ENCODE results near the gene SLC35A4.
"Not testable (repeated sequence)": the region's sequence is repeated elsewhere in the genome, so short reads cannot be mapped to it uniquely, and the experiment has no call there.

The SLC35A4 gene

GRCh38 chr5:140588311-140589070, 23.9 kb downstream of the SLC35A4 start:
- DNase-seq (ENCODE audit: low read depth, low spot score) = no peak
- H3K9me3 ChIP-seq (ENCODE audit: low read depth, low read length) = no peaks in the 10 kb centered on the region
- no peak for TF ChIP-seq FOXP2 (optimal IDR thresholded peaks at IDR 0.05; ENCODE audit: control extremely low read depth, extremely low read length, insufficient read depth)
- TF ChIP-seq EZH2 (IDR thresholded peaks at IDR 0.05) = no peak
- TF ChIP-seq POLR2AphosphoS5 (IDR thresholded peaks at IDR 0.05; ENCODE audit: borderline replicate concordance, low read depth, low read length) = no peak
- no peaks in the 10 kb centered on the region for H3K36me3 ChIP-seq (ENCODE audit: insufficient read depth, low read length)
- no peak overlapping the region for H3K4me3 ChIP-seq
- H3K9ac ChIP-seq (ENCODE audit: insufficient read length) = no peak overlapping the region
- peak overlapping the region; percentile 12; the same call in 1 of the 2 replicates for H3K27ac ChIP-seq

DNA sequence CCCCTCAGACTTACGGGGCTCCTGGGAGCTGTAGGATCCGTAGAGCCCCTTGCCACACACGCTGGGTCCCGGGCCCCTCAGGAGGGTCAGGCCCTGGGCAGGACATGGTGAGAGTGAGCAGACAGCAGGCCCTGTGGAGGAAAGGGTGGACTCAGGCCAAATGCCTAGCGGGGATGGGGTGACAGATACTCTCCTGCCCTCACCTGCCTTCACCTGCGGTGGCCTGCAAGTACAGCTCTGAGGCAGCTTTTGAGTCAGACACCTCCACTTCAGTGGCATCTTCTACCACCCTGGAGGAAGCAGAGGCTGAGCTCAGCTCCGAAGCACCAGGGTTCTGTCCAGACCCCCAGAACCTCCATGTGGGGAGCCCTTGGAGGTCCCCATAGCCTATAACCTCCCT, 26.2 kb downstream of the SLC35A4 start:
- Histone ChIP-seq H3K27ac (no peak overlapping the region), H3K36me3 (ENCODE audit: insufficient read depth, low read length) (no peaks in the 10 kb centered on the region), H3K9ac (ENCODE audit: insufficient read length) (no peak overlapping the region), H3K9me3 (ENCODE audit: low read depth, low read length) (no peaks in the 10 kb centered on the region), H3K4me3 (no peak overlapping the region)
- no peak for TF ChIP-seq POLR2AphosphoS5 (IDR thresholded peaks at IDR 0.05; ENCODE audit: borderline replicate concordance, low read depth, low read length)
- TF ChIP-seq EZH2 (IDR thresholded peaks at IDR 0.05) = no peak
- TF ChIP-seq FOXP2 (optimal IDR thresholded peaks at IDR 0.05; ENCODE audit: control extremely low read depth, extremely low read length, insufficient read depth) = no peak
- DNase-seq (ENCODE audit: low read depth, low spot score) = no peak

- Histone ChIP-seq H3K9me3 (ENCODE audit: low read depth, low read length) (no peaks in the 10 kb centered on the region), H3K4me3 (no peak overlapping the region), H3K9ac (ENCODE audit: insufficient read length) (no peak overlapping the region), H3K36me3 (ENCODE audit: insufficient read depth, low read length) (no peaks in the 10 kb centered on the region), H3K27ac (no peak overlapping the region)
- DNase-seq (ENCODE audit: low read depth, low spot score) = no peak
- TF ChIP-seq EZH2 (IDR thresholded peaks at IDR 0.05) = no peak
These were observed 27.2 kb downstream of the SLC35A4 start for GRCh38 chr5:140591747-140592372.

GRCh38 chr5:140593070-140593469, 28.4 kb downstream of the SLC35A4 start:
- not testable (repeated sequence) for H3K27ac ChIP-seq; H3K9me3 ChIP-seq (ENCODE audit: low read depth, low read length); DNase-seq (ENCODE audit: low read depth, low spot score); H3K36me3 ChIP-seq (ENCODE audit: insufficient read depth, low read length); H3K4me3 ChIP-seq; H3K9ac ChIP-seq (ENCODE audit: insufficient read length)

DNA sequence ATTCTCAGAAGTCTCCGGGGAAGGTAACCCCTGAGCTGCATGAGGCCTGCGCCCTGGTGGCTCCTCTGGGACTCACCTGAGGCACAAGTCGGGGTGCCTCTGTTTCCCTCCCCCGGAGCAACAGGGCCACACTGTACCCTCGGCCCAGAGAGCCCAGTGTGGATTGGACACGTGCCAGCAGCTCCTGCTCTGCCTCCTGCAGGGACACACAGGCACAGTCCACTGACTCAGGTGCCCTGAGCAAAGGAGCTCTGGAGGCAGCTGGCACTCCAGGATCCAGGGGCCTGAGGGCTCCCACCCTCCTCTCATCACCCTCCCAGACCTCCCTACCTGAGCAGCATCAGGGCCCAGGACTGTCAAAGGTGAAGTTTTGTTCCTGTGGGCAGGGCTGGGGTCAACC, 29.5 kb downstream of the SLC35A4 start:
- TF ChIP-seq EZH2 (IDR thresholded peaks at IDR 0.05) (no peak), POLR2AphosphoS5 (IDR thresholded peaks at IDR 0.05; ENCODE audit: borderline replicate concordance, low read depth, low read length) (no peak), FOXP2 (optimal IDR thresholded peaks at IDR 0.05; ENCODE audit: control extremely low read depth, extremely low read length, insufficient read depth) (no peak)
- no peaks in the 10 kb centered on the region for H3K36me3 ChIP-seq (ENCODE audit: insufficient read depth, low read length)
- no peaks in the 10 kb centered on the region for H3K9me3 ChIP-seq (ENCODE audit: low read depth, low read length)
- H3K9ac ChIP-seq (ENCODE audit: insufficient read length) = no peak overlapping the region
- H3K4me3 ChIP-seq = no peak overlapping the region
- DNase-seq (ENCODE audit: low read depth, low spot score) = no peak
- H3K27ac ChIP-seq = no peak overlapping the region

DNA sequence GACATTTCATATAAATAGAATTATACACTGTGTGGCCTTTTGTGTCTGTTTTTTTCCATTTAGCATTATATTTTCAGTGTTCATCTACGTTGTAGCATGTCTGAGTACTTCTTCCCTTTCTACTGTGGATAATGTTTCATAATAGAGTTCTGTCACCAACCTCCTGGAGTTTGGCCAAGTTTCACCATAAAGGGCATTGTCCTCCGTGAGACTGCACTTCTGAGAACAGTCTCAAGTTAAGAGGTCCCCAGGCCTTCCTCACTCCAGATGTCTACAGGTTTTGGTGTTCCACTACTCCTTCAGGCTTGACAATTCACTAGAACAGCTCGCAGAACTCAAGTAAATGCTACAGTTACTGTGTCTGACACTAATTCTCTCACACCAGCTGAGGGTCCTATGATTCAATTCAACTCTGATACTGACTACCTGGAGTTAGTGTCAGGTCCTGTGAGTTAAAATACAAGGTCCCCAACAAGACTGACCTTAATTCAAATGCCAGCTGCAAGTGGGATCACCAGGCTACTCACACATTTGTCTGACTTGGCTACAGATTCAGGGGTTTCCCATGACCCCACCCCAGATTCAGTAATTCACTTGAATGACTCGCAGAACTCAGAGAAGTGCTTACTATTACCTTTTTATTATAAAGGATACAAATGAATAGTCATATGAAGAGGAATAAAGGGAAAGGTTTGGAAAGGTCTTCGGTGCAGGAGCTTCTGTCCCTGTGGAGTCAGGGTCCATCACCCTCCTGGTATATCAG, 31.1 kb downstream of the SLC35A4 start:
- H3K4me3 ChIP-seq = no peak overlapping the region
- no peaks in the 10 kb centered on the region for H3K9me3 ChIP-seq (ENCODE audit: low read depth, low read length)
- no peaks in the 10 kb centered on the region for H3K36me3 ChIP-seq (ENCODE audit: insufficient read depth, low read length)
- H3K9ac ChIP-seq (ENCODE audit: insufficient read length) = no peak overlapping the region
- H3K27ac ChIP-seq = no peak overlapping the region
- TF ChIP-seq POLR2AphosphoS5 (IDR thresholded peaks at IDR 0.05; ENCODE audit: borderline replicate concordance, low read depth, low read length) (no peak), FOXP2 (optimal IDR thresholded peaks at IDR 0.05; ENCODE audit: control extremely low read depth, extremely low read length, insufficient read depth) (no peak), EZH2 (IDR thresholded peaks at IDR 0.05) (no peak)
- no peak for DNase-seq (ENCODE audit: low read depth, low spot score)

GRCh38 chr5:140596321-140596741, 31.7 kb downstream of the SLC35A4 start:
- no peak for DNase-seq (ENCODE audit: low read depth, low spot score)
- no peak overlapping the region for H3K9ac ChIP-seq (ENCODE audit: insufficient read length)
- H3K4me3 ChIP-seq = no peak overlapping the region
- H3K36me3 ChIP-seq (ENCODE audit: insufficient read depth, low read length) = no peaks in the 10 kb centered on the region
- no peak overlapping the region for H3K27ac ChIP-seq
- TF ChIP-seq POLR2AphosphoS5 (IDR thresholded peaks at IDR 0.05; ENCODE audit: borderline replicate concordance, low read depth, low read length) = no peak
- H3K9me3 ChIP-seq (ENCODE audit: low read depth, low read length) = no peaks in the 10 kb centered on the region

GRCh38 chr5:140598836-140599235, 34.2 kb downstream of the SLC35A4 start:
- Histone ChIP-seq H3K4me3 (no peak overlapping the region), H3K9ac (ENCODE audit: insufficient read length) (no peak overlapping the region), H3K27ac (no peak overlapping the region), H3K36me3 (ENCODE audit: insufficient read depth, low read length) (no peaks in the 10 kb centered on the region), H3K9me3 (ENCODE audit: low read depth, low read length) (no peaks in the 10 kb centered on the region)
- DNase-seq (ENCODE audit: low read depth, low spot score) = no peak
- TF ChIP-seq EZH2 (IDR thresholded peaks at IDR 0.05) = no peak

DNA sequence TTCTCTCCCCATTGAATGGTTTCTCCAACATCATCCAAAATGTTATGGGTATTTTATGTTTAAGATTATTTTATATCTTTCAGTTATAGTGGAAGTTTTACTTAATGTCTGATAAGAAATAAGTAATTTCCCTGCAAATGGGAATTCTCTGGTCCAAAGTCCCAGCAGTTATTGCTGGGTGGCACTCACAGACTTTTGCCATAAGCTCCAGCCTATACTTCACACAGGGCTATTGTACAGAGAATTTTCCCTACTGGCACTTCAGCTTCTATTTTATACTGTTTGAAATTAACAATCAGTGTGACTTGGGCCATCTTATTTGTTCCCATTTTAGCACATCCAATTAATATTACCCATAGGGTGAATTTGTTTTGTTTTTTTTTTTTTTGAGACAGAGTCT, 35.5 kb downstream of the SLC35A4 start:
- no peak for TF ChIP-seq POLR2AphosphoS5 (IDR thresholded peaks at IDR 0.05; ENCODE audit: borderline replicate concordance, low read depth, low read length)
- TF ChIP-seq FOXP2 (optimal IDR thresholded peaks at IDR 0.05; ENCODE audit: control extremely low read depth, extremely low read length, insufficient read depth) = no peak
- TF ChIP-seq EZH2 (IDR thresholded peaks at IDR 0.05) = no peak
- DNase-seq (ENCODE audit: low read depth, low spot score) = no peak

More for the DNA sequence above, 35.5 kb downstream of the SLC35A4 start:
- Histone ChIP-seq H3K36me3 (ENCODE audit: insufficient read depth, low read length) (no peaks in the 10 kb centered on the region), H3K4me3 (no peak overlapping the region), H3K9me3 (ENCODE audit: low read depth, low read length) (no peaks in the 10 kb centered on the region), H3K27ac (no peak overlapping the region), H3K9ac (ENCODE audit: insufficient read length) (no peak overlapping the region)
